ENCODE data around the gene SUSD5.

DNA sequence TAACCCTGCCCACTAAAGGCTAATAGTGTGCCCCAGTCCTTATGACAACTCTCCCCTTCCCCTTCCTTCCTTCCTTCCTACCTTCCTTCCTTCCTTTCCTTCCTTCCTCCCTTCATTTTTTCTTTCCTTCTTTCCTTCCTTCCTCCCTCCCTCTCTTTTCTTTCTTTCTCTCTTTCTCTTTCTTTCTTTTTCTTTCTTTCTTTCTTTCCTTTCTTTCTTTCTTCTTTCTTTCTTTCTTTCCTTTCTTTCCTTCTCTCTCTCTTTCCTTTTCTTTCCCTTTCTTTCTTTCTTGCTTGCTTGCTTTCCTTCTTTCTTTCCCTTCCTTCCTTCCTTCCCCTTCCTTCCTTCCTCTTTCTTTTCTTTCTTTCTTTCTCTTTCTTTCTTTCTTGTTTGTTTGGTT is 28.2 kb upstream of the SUSD5 start:
- TF ChIP-seq EZH2 (IDR thresholded peaks at IDR 0.05; ENCODE audit: borderline replicate concordance, low read length): no peak
- TF ChIP-seq, protein P1, sequence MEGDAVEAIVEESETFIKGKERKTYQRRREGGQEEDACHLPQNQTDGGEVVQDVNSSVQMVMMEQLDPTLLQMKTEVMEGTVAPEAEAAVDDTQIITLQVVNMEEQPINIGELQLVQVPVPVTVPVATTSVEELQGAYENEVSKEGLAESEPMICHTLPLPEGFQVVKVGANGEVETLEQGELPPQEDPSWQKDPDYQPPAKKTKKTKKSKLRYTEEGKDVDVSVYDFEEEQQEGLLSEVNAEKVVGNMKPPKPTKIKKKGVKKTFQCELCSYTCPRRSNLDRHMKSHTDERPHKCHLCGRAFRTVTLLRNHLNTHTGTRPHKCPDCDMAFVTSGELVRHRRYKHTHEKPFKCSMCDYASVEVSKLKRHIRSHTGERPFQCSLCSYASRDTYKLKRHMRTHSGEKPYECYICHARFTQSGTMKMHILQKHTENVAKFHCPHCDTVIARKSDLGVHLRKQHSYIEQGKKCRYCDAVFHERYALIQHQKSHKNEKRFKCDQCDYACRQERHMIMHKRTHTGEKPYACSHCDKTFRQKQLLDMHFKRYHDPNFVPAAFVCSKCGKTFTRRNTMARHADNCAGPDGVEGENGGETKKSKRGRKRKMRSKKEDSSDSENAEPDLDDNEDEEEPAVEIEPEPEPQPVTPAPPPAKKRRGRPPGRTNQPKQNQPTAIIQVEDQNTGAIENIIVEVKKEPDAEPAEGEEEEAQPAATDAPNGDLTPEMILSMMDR (IDR thresholded peaks at IDR 0.05; ENCODE audit: low read length): no peak
